ENCODE measurements around the gene CRISP2.
"Not testable (repeated sequence)": the region's sequence is repeated elsewhere in the genome, so short reads cannot be mapped to it uniquely, and the experiment has no call there.

Gene CRISP2

DNA sequence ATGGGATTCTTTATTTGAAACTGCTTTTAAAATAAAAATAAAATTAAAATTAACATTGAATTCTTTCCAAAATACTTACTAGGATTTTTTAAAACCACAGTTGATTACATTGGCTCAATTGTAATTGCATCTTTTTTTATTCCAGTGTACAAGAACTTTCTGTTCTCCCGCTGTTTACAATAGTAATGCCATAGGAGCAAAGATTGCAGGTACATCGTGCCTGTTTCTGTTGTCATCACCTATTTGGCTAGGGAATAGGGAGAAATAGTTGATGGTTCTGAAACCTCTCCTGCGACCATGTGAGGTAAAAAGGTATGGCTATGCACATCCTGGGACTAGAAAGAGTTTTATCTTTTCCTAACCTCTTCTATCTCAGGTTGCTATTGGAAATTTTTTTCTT, 48.5 kb downstream of the CRISP2 start:
- in situ Hi-C loops (cut with HindIII; ENCODE audit: low sequenced_read_pairs): no loop called here
- H3K4me3 ChIP-seq (ENCODE audit: low read depth, low read length): no peak overlapping the region
- TF ChIP-seq, protein P1, sequence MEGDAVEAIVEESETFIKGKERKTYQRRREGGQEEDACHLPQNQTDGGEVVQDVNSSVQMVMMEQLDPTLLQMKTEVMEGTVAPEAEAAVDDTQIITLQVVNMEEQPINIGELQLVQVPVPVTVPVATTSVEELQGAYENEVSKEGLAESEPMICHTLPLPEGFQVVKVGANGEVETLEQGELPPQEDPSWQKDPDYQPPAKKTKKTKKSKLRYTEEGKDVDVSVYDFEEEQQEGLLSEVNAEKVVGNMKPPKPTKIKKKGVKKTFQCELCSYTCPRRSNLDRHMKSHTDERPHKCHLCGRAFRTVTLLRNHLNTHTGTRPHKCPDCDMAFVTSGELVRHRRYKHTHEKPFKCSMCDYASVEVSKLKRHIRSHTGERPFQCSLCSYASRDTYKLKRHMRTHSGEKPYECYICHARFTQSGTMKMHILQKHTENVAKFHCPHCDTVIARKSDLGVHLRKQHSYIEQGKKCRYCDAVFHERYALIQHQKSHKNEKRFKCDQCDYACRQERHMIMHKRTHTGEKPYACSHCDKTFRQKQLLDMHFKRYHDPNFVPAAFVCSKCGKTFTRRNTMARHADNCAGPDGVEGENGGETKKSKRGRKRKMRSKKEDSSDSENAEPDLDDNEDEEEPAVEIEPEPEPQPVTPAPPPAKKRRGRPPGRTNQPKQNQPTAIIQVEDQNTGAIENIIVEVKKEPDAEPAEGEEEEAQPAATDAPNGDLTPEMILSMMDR (IDR thresholded peaks at IDR 0.05; ENCODE audit: low read depth, low read length): no peak
- no peak for DNase-seq (ENCODE audit: low read depth, low spot score)

DNA sequence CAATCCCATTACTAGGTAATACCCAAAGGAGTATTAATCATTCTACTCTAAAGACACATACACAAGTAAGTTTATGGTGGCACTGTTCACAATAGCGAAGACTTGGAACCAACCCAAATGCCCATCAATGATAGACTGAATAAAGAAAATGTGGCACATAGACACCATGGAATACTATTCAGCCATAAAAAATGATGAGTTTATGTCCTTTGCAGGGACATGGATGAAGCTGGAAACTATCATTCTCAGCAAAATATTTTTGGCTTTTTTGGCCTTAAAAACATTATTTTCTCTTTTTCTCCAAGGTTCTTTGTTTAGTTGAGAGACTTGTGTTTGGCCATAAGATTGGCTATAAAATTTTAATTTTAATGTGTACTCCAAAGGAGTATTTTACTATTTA, 49.3 kb downstream of the CRISP2 start:
- H3K4me3 ChIP-seq (ENCODE audit: low read depth, low read length); in situ Hi-C loops (cut with HindIII; ENCODE audit: low sequenced_read_pairs); DNase-seq (ENCODE audit: low read depth, low spot score): not testable (repeated sequence)

DNA sequence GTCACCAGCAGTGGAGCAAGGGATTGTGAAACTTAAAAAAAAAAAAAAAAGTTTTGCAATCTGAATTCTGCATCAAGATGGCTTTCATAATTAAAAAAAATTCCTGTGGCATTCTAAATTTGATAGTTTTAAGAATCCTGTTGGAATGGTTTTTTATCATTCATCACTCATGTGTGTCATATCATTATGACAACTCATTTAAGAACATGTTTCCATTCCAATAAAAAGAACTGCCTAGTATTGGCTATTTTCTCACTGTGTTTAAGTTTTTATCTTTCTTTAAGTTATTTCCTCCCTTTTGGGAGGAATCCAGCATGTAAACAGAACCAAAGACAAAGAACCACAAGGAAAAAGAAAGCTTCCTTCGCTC, 50.5 kb downstream of the CRISP2 start:
- in situ Hi-C loops (cut with HindIII; ENCODE audit: low sequenced_read_pairs): no loop called here
- TF ChIP-seq, protein P1 (IDR thresholded peaks at IDR 0.05; ENCODE audit: low read depth, low read length): no peak
- H3K4me3 ChIP-seq (ENCODE audit: low read depth, low read length): no peak overlapping the region
- DNase-seq (ENCODE audit: low read depth, low spot score): no peak

DNA sequence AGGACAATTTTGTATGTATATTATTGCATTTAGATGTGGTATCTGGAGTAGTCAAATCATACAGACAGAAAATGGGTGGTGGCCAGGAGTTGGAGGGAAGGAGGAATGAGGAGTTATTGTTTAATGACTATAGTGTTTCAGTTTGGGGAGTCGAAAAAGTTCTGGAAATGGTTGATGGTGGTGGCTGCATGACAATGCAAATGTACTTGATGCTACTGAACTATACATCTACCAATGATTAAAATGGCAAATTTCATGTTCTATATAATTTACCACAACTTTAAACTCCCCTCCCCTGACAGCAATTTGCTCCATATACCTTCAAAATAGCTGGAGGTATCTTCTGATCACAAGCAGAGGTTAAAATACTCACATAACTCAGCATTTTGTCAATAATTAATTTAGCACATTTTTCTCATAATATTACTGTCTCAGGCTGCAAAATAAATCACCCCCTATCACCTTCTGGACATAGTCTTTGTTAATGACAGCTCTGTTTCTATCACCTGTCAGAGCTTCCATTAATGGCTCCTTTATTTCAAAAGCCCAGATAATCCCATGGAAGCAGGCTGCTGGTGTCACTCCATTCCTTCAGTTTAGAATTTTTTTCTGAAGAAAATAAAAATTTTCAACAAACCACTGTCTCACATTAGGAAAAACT, 51.0 kb downstream of the CRISP2 start:
- TF ChIP-seq, protein P1 (IDR thresholded peaks at IDR 0.05; ENCODE audit: low read depth, low read length): no peak
- DNase-seq (ENCODE audit: low read depth, low spot score): no peak
- in situ Hi-C loops (cut with HindIII; ENCODE audit: low sequenced_read_pairs): no loop called here
- no peak overlapping the region for H3K4me3 ChIP-seq (ENCODE audit: low read depth, low read length)

DNA sequence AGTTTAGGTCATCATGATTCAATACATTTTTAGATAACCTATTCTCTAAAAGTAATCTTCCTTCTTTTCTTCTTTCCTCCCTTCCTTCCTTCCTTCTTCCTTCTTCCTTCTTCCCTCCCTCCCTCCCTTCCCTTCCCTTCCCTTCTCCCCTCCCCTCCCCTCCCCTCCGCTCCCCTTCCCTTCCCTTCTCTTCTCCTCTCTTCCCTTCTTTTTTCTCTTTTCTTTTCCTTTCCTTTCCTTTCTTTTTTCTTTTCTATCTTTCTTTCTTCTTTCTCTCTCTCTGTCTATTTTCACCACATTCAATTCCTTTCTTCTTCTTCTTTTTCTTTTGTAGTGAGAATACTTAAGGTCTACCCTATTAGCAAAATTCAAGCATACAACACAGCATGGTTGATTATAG, 59.4 kb downstream of the CRISP2 start:
- H3K4me3 ChIP-seq (ENCODE audit: low read depth, low read length): no peak overlapping the region
- DNase-seq (ENCODE audit: low read depth, low spot score): no peak
- TF ChIP-seq, protein P1 (IDR thresholded peaks at IDR 0.05; ENCODE audit: low read depth, low read length): no peak
- in situ Hi-C loops (cut with HindIII; ENCODE audit: low sequenced_read_pairs): no loop called here

DNA sequence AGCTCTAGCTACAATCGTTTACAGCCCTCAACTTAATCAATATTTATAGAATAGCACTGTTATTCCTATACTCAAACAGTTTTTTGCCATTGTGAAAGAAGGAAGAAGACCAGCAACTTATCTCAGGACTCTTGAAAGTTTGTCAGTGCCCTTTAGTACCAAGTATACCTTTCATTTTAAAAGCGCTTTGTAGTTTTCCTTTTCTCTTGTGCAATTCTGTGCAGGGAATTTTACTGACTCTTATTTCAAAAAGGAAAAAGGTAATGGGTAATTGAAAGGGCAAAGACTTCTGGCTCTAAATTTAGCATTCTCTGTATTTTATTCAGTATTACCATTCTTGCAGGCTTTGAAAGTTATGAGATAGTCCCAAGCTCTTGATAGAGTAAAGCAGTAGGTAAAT, 59.9 kb downstream of the CRISP2 start:
- H3K4me3 ChIP-seq (ENCODE audit: low read depth, low read length): no peak overlapping the region
- TF ChIP-seq, protein P1 (IDR thresholded peaks at IDR 0.05; ENCODE audit: low read depth, low read length): no peak
- no peak for DNase-seq (ENCODE audit: low read depth, low spot score)
- in situ Hi-C loops (cut with HindIII; ENCODE audit: low sequenced_read_pairs): no loop called here

DNA sequence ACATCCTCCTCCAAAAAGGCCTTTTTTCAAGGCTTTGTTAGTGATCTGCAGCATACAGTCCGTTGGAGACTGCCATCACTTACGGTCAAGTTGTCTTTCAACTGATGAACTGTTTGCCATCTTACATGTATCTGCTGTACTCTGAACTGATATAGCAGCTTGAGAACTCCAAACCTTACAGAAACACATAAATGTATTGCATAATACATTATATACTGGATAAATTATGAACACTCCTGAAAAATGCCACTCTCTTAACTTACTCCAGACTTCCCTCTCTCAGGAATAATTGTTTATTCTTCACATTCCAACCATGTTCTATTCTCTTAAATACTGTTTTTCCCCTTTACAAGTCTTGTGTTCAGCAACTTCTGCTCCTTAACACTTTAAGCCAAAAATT, 62.1 kb downstream of the CRISP2 start:
- TF ChIP-seq, protein P1 (IDR thresholded peaks at IDR 0.05; ENCODE audit: low read depth, low read length): no peak
- no peak for DNase-seq (ENCODE audit: low read depth, low spot score)
- H3K4me3 ChIP-seq (ENCODE audit: low read depth, low read length): no peak overlapping the region
- in situ Hi-C loops (cut with HindIII; ENCODE audit: low sequenced_read_pairs): no loop called here

Measured in astrocyte of the spinal cord (primary cell).